ENCODE measurements around the gene RABL2B. TPM values are rescaled to one million over a fixed set of nuclear protein-coding genes. Genes with fewer than 3 reads are reported as not detected.
"Not testable (repeated sequence)": the region's sequence is repeated elsewhere in the genome, so short reads cannot be mapped to it uniquely, and the experiment has no call there.

RABL2B gene
- 10 to 100 TPM; 12.2 to 39.1 (median 22.4) TPM for polyA plus RNA-seq (ENCODE audit: insufficient read length in 10 of 10)
- long read RNA-seq, donor 1, partial matches to known transcripts, result 5 of 14 reads
- long read RNA-seq, donor 1, other reads (novel, unspliced or antisense), result 9 of 14 reads
- long read RNA-seq, donor 2, partial matches to known transcripts, result 0 of 4 reads
- long read RNA-seq, donor 2, other reads (novel, unspliced or antisense), result 0 of 4 reads
- long read RNA-seq, donor 3, result 0 reads
- long read RNA-seq, donor 4, result 0 reads
- long read RNA-seq, donor 5, partial matches to known transcripts, result 14 of 35 reads
- long read RNA-seq, donor 5, other reads (novel, unspliced or antisense), result 18 of 35 reads
- long read RNA-seq, donor 6, result 0 reads
- long read RNA-seq, donor 7, partial matches to known transcripts, result 0 of 1 reads
- long read RNA-seq, donor 7, other reads (novel, unspliced or antisense), result 0 of 1 reads
- long read RNA-seq, donor 8, result 0 reads
- long read RNA-seq, donor 9, result 0 reads

- DNase-seq, result peak; percentile 83 to 95 (median 92)
These were observed at the start of gene RABL2B for GRCh38 chr22:50783033-50783879. TSS of gene RABL2B (minus strand) at chr22:50783636. CDS start at chr22:50782294, 1,342 bp downstream.

DNA sequence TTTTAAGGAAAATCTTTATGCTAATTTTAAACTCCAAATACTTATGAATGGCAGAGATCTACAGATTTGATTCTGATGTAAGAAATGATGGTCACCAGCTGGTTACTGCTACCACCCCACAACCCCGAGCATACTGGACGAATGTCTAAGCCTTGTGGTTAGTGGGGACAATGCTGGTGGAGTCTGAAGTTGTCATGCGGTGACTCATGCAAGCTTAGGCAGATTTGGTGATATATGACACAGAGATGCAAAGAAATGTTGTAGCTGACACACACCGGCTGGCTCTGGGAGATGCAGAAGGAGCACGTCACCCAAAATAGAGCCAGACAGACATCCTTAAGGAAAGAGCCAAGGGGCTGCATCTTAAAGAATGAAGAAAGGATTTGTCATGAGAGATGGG, 3.5 kb upstream of the RABL2B start:
- not testable (repeated sequence) for DNase-seq

- not testable (repeated sequence) for DNase-seq
These were observed 1.9 kb upstream of the RABL2B start for GRCh38 chr22:50785289-50785688.

- DNase-seq, result peak in 1 of 3 donors; percentile 7
These were observed 442 bp upstream of the RABL2B start for GRCh38 chr22:50783880-50784276.

- not testable (repeated sequence) for DNase-seq
These were observed 1.2 kb downstream of the RABL2B start for GRCh38 chr22:50782253-50782652.

GRCh38 chr22:50780244-50780643, 3.2 kb downstream of the RABL2B start:
- DNase-seq, result not testable (repeated sequence)

- not testable (repeated sequence) for DNase-seq
These were observed 5.8 kb downstream of the RABL2B start for GRCh38 chr22:50777631-50778030.

GRCh38 chr22:50775132-50775531, 8.3 kb downstream of the RABL2B start:
- DNase-seq, result peak in 2 of 3 donors; percentile 13 to 14

DNA sequence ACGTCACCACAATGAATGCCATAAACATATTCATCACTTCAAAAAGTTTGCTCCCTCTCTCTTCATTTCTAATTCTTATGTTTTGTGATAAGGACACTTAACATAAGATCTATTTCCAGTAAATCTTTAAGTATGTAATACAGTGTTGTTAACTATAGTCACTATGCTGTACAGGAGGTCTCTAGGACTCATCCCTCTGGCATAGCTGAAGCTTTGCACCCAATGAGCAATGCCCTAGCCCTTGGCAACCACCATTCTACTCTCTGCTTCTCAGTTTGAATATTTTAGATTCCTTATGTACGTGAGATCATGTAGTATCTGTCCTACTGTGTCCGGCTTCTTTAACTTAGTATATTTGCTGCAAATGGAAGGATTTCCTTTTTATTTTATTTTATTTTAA, 19.1 kb downstream of the RABL2B start:
- DNase-seq, result not testable (repeated sequence)

GRCh38 chr22:50761829-50762228, 21.6 kb downstream of the RABL2B start:
- not testable (repeated sequence) for DNase-seq

GRCh38 chr22:50759597-50760341, 23.7 kb downstream of the RABL2B start:
- not testable (repeated sequence) for DNase-seq

- DNase-seq, result peak in 1 of 3 donors; percentile 26
These were observed 26.4 kb downstream of the RABL2B start for GRCh38 chr22:50756949-50757491.

DNA sequence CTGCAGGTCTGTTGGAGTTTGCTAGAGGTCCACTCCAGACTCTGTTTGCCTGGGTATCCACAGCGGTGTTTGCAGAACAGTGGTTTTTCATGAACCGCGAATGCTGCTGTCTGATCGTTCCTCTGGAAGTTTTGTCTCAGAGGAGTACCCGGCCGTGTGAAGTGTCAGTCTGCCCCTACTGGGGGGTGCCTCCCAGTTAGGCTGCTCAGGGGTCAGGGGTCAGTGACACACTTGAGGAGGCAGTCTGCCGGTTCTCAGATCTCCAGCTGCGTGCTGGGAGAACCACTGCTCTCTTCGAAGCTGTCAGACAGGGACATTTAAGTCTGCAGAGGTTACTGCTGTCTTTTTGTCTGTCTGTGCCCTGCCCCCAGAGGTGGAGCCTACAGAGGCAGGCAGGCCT, 27.0 kb downstream of the RABL2B start:
- DNase-seq, result not testable (repeated sequence)

GRCh38 chr22:50755251-50755650, 28.2 kb downstream of the RABL2B start:
- not testable (repeated sequence) for DNase-seq

DNA sequence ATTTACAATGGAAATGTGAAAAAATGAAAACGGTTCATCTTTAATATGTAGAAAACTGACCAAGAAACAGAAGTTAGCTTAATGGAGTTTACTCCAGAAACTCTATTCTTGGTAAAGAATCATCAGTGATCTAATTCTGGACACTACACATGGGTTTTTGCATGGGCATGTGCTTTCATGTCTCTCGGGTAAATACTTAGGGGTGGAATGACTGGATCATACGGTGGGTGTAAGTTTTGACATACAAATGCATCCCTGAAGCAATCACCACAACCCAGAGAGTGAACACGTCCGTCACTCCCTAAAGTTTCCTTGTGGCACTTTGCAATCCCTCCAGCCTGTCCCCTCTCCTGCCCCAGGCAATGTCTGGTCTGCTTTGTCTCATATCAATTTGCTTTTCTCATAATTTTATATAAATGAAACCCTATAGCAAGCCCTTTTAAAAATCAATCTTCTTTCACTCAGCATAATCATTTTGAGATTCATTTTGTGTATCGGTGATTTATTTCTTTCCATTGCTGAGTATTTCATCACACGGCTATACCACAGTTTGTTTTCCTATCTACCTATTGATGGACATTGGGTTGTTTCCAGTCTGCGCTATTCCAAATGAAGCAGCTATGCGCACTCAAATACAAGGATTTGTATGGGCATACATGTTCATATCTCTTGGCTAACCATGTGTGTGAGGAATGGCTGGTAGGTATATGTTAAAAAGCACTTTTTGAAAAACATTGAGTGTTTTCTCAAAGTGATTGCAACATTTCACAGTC, 33.9 kb downstream of the RABL2B start:
- not testable (repeated sequence) for DNase-seq

GRCh38 chr22:50748630-50749029, 34.8 kb downstream of the RABL2B start:
- DNase-seq, result not testable (repeated sequence)

DNA sequence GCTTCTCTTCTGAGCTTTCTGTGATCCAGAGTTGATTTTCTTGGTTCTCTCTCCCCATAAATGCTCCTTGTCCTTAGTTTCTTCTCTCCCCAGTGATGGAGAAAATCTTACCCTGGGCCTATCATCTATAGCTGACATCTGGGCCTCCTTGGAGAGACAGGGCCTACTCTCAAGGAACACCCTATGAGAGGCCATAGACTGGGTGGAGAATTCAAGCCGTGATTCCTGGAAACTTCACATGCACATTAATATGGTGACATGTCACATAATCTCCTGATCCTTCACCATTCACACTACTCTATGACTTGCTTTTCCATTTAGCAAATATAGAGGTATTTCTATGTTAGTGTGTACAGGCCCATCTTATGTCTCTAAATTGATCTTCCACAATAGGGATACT, 35.9 kb downstream of the RABL2B start:
- not testable (repeated sequence) for DNase-seq

GRCh38 chr22:50744424-50744823, 39.0 kb downstream of the RABL2B start:
- not testable (repeated sequence) for DNase-seq

DNA sequence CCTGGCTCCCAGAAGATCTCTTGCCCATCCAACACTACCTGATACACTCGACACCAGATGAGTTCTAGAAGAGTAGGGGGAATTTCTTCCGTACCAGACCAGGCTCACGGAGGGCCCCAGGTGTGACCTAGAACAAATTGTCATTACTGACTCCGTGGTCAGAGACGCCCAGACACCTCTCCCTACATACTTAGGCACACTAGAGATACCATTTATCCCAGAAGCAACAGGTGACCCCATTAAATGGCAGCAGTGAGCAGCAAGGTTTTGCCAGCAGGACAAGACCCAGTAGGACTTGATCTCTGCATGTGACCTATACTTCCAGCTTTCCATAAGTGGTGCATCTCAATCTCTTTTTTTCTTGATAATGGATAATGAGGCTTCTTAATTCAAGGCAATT, 42.7 kb downstream of the RABL2B start:
- DNase-seq, result not testable (repeated sequence)

DNA sequence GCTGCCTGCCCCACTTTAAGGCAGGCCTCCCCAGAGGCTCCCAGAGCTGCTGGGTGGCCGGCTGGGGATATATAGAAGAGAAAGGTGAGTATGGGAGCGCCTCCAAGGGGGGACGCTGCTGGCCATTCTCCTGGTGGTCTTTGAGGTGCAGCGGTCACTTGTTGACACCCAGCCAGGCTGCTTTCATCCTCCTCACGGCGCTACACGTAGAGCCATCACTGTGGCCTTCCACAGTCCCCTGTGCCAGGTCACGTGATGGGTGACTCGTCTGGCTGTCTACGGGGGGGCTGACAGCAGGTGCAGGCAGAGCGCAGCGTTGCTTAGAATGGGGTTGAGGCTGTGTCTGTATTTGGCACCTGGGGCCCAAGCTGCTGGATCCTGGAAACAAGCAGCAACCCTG, 43.5 kb downstream of the RABL2B start:
- peak in 1 of 3 donors; percentile 0 for DNase-seq
